Activated T-cell treated with anti-CD3 and anti-CD28 coated beads, Interleukin-2, amount 50 U/mL, for 72 hours (primary cell): ENCODE measurements around the gene PMFBP1. TPM values are rescaled to one million over a fixed set of nuclear protein-coding genes. Genes with fewer than 3 reads are reported as not detected.

ENCODE experiments used
- ATAC-seq, 2 donors: fragments of 150-1000 bp; cut with Tn5 transposase; replicated peaks in 1 of 2; 2 replicates each; pipeline ENCODE4 v1.10.0; 2021; ENCODE audit warnings: moderate library complexity in 2 of 2, mild to moderate bottlenecking in 1 of 2
- DNase-seq, 2 donors: peaks; one replicate each; pipeline ENCODE4 v3.0.0; 2021 to 2022; ENCODE audit warnings: mixed read lengths in 1 of 2
- H3K27ac Mint-ChIP-seq: one replicate; pipeline ENCODE4 v1.8.0; 2022; ENCODE audit warnings: mild to moderate bottlenecking, moderate library complexity, mixed read lengths
- H3K27me3 Mint-ChIP-seq: one replicate; pipeline ENCODE4 v1.8.0; 2022; ENCODE audit warnings: low read depth, mixed read lengths
- H3K36me3 Mint-ChIP-seq, 2 donors: one replicate each; pipeline ENCODE4 v1.8.0; 2022; ENCODE audit warnings: mixed read lengths in 2 of 2, mild to moderate bottlenecking in 1 of 2; ENCODE audit not compliant: insufficient read depth in 2 of 2
- H3K4me1 Mint-ChIP-seq: one replicate; pipeline ENCODE4 v1.8.0; 2022; ENCODE audit warnings: low read depth, mixed read lengths
- H3K4me3 Mint-ChIP-seq, 2 donors: one replicate each; pipeline ENCODE4 v1.8.0; 2022; ENCODE audit warnings: mild to moderate bottlenecking in 2 of 2, mixed read lengths in 2 of 2, moderate library complexity in 2 of 2
- H3K9me3 Mint-ChIP-seq, 2 donors: one replicate each; pipeline ENCODE4 v1.8.0; 2022; ENCODE audit warnings: mixed read lengths in 2 of 2
- total RNA-seq, 2 donors: library from RNA; stranded (reverse); gene quantifications; one replicate each; pipeline ENCODE4 v1.2.3, GENCODE V29; 2022

PMFBP1 gene
- total RNA-seq, 2 donors from 2014 or later, result 1.8 to 2.6 TPM

GRCh38 chr16:72171236-72171635, 719 bp downstream of the PMFBP1 start:
- H3K4me1 Mint-ChIP-seq, result peaks cover 32% of the 10 kb centered on the region
- peaks cover 5 to 10% of the 10 kb centered on the region in 2 donors for H3K9me3 Mint-ChIP-seq
- ATAC-seq (no peak), DNase-seq (no peak)
- H3K4me3 Mint-ChIP-seq, result no peak overlapping the region
- no peak overlapping the region for H3K27ac Mint-ChIP-seq
- peaks cover 10 to 11% of the 10 kb centered on the region in 2 donors for H3K36me3 Mint-ChIP-seq
- peaks cover 6% of the 10 kb centered on the region for H3K27me3 Mint-ChIP-seq

GRCh38 chr16:72169708-72170107, 2.2 kb downstream of the PMFBP1 start:
- no peak overlapping the region for H3K4me3 Mint-ChIP-seq
- H3K9me3 Mint-ChIP-seq, result peaks cover 2 to 6% of the 10 kb centered on the region in 2 donors
- no peak for ATAC-seq
- H3K27ac Mint-ChIP-seq, result no peak overlapping the region
- no peak for DNase-seq
- H3K36me3 Mint-ChIP-seq, result peaks cover 5 to 6% of the 10 kb centered on the region in 2 donors
- H3K27me3 Mint-ChIP-seq, result no peaks in the 10 kb centered on the region
- peaks cover 28% of the 10 kb centered on the region for H3K4me1 Mint-ChIP-seq

GRCh38 chr16:72168365-72168764, 3.6 kb downstream of the PMFBP1 start:
- H3K9me3 Mint-ChIP-seq, result peaks cover 2 to 4% of the 10 kb centered on the region in 2 donors
- H3K36me3 Mint-ChIP-seq, result peaks cover 3 to 4% of the 10 kb centered on the region in 2 donors
- H3K4me1 Mint-ChIP-seq, result peaks cover 17% of the 10 kb centered on the region
- H3K27me3 Mint-ChIP-seq, result no peaks in the 10 kb centered on the region
- ATAC-seq (no peak), DNase-seq (no peak)
- no peak overlapping the region for H3K4me3 Mint-ChIP-seq
- no peak overlapping the region for H3K27ac Mint-ChIP-seq

- Mint-ChIP-seq H3K9me3 (peaks cover 1 to 3% of the 10 kb centered on the region in 2 donors), H3K27me3 (no peaks in the 10 kb centered on the region), H3K4me1 (peaks cover 5% of the 10 kb centered on the region), H3K4me3 (no peak overlapping the region), H3K36me3 (no peaks in the 10 kb centered on the region), H3K27ac (no peak overlapping the region)
- DNase-seq (no peak), ATAC-seq (no peak)
These were observed 4.9 kb downstream of the PMFBP1 start for GRCh38 chr16:72166954-72167561.

- no peaks in the 10 kb centered on the region for H3K27me3 Mint-ChIP-seq
- ATAC-seq, result no peak
- no peak overlapping the region for H3K4me3 Mint-ChIP-seq
These were observed 5.8 kb downstream of the PMFBP1 start for GRCh38 chr16:72166151-72166550.

GRCh38 chr16:72164691-72165090, 7.3 kb downstream of the PMFBP1 start:
- peaks cover 0 to 3% of the 10 kb centered on the region in 2 donors for H3K9me3 Mint-ChIP-seq
- H3K27me3 Mint-ChIP-seq, result no peaks in the 10 kb centered on the region
- H3K4me3 Mint-ChIP-seq, result no peak overlapping the region
- H3K4me1 Mint-ChIP-seq, result no peaks in the 10 kb centered on the region
- ATAC-seq (no peak), DNase-seq (no peak)
- H3K36me3 Mint-ChIP-seq, result no peaks in the 10 kb centered on the region
- no peak overlapping the region for H3K27ac Mint-ChIP-seq

More at GRCh38 chr16:72166151-72166550, 5.8 kb downstream of the PMFBP1 start:
- Mint-ChIP-seq H3K36me3 (no peaks in the 10 kb centered on the region), H3K9me3 (peaks cover 0 to 3% of the 10 kb centered on the region in 2 donors), H3K4me1 (no peaks in the 10 kb centered on the region), H3K27ac (no peak overlapping the region)
- no peak for DNase-seq

- H3K9me3 Mint-ChIP-seq, result peaks cover 0 to 3% of the 10 kb centered on the region in 2 donors
- H3K27me3 Mint-ChIP-seq, result peaks cover 5% of the 10 kb centered on the region
- H3K27ac Mint-ChIP-seq, result no peak overlapping the region
These were observed 9.8 kb downstream of the PMFBP1 start for GRCh38 chr16:72162105-72162692.

GRCh38 chr16:72159801-72160200, 12.2 kb downstream of the PMFBP1 start:
- Mint-ChIP-seq H3K27me3 (peaks cover 5% of the 10 kb centered on the region), H3K4me1 (no peaks in the 10 kb centered on the region), H3K36me3 (no peaks in the 10 kb centered on the region), H3K4me3 (no peak overlapping the region), H3K9me3 (peaks cover 0 to 2% of the 10 kb centered on the region in 2 donors), H3K27ac (no peak overlapping the region)
- ATAC-seq (no peak), DNase-seq (no peak)

More at GRCh38 chr16:72162105-72162692, 9.8 kb downstream of the PMFBP1 start:
- ATAC-seq, result no peak
- DNase-seq, result no peak
- Mint-ChIP-seq H3K4me1 (no peaks in the 10 kb centered on the region), H3K36me3 (no peaks in the 10 kb centered on the region), H3K4me3 (no peak overlapping the region)

GRCh38 chr16:72159386-72159785, 12.6 kb downstream of the PMFBP1 start:
- Mint-ChIP-seq H3K27me3 (peaks cover 5% of the 10 kb centered on the region), H3K4me1 (no peaks in the 10 kb centered on the region), H3K9me3 (peaks cover 0 to 2% of the 10 kb centered on the region in 2 donors), H3K27ac (no peak overlapping the region), H3K36me3 (no peaks in the 10 kb centered on the region), H3K4me3 (no peak overlapping the region)
- no peak for DNase-seq
- ATAC-seq, result no peak

- Mint-ChIP-seq H3K4me1 (no peaks in the 10 kb centered on the region), H3K4me3 (no peak overlapping the region), H3K36me3 (no peaks in the 10 kb centered on the region)
These were observed 22.1 kb downstream of the PMFBP1 start for GRCh38 chr16:72149676-72150464.

GRCh38 chr16:72142476-72142875, 29.5 kb downstream of the PMFBP1 start:
- DNase-seq (no peak), ATAC-seq (no peak)
- Mint-ChIP-seq H3K4me1 (no peaks in the 10 kb centered on the region), H3K36me3 (no peaks in the 10 kb centered on the region), H3K4me3 (no peak overlapping the region), H3K27me3 (no peaks in the 10 kb centered on the region), H3K9me3 (no peaks in the 10 kb centered on the region), H3K27ac (no peak overlapping the region)

More at GRCh38 chr16:72149676-72150464, 22.1 kb downstream of the PMFBP1 start:
- ATAC-seq, result no peak
- H3K27me3 Mint-ChIP-seq, result no peaks in the 10 kb centered on the region
- DNase-seq, result no peak
- no peak overlapping the region for H3K27ac Mint-ChIP-seq
- no peaks in the 10 kb centered on the region for H3K9me3 Mint-ChIP-seq

- ATAC-seq, result no peak
- no peaks in the 10 kb centered on the region for H3K9me3 Mint-ChIP-seq
- DNase-seq, result no peak
- no peaks in the 10 kb centered on the region for H3K36me3 Mint-ChIP-seq
- no peaks in the 10 kb centered on the region for H3K27me3 Mint-ChIP-seq
- no peak overlapping the region for H3K27ac Mint-ChIP-seq
- H3K4me3 Mint-ChIP-seq, result no peak overlapping the region
- no peaks in the 10 kb centered on the region for H3K4me1 Mint-ChIP-seq
These were observed 32.0 kb downstream of the PMFBP1 start for GRCh38 chr16:72139908-72140307.

- no peak overlapping the region for H3K4me3 Mint-ChIP-seq
- ATAC-seq (no peak), DNase-seq (no peak)
- H3K36me3 Mint-ChIP-seq, result no peaks in the 10 kb centered on the region
- no peak overlapping the region for H3K27ac Mint-ChIP-seq
- no peaks in the 10 kb centered on the region for H3K27me3 Mint-ChIP-seq
- H3K9me3 Mint-ChIP-seq, result no peaks in the 10 kb centered on the region
- H3K4me1 Mint-ChIP-seq, result no peaks in the 10 kb centered on the region
These were observed 33.8 kb downstream of the PMFBP1 start for GRCh38 chr16:72138064-72138572.
